HS-5 (cell line): ENCODE measurements around the gene GDF7.

Experiments
- DNase-seq: peaks from one replicate; pipeline ENCODE4 v3.0.0-alpha.2; 2012; ENCODE audit warnings: low read depth

Gene GDF7

DNA sequence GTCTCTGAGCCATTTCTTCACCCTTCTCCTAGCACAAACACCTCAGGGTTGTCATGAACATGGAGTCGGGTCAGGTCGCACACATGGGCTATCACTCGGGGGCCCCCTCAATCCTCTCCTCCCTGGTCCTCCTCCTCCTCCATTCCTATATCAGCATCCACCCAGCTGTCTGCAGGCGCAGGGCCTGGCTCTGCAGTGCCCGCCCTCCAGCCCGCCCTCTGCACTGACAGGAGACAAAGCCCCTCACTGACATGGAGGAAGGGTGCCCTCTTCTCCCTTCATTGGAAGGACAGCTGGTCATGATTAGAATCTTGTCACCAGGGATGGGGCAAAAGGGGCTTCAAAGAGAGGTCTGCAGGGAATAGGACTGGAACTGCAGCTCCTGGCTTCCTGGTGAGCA, 37.8 kb upstream of the GDF7 start:
- no peak for DNase-seq

DNA sequence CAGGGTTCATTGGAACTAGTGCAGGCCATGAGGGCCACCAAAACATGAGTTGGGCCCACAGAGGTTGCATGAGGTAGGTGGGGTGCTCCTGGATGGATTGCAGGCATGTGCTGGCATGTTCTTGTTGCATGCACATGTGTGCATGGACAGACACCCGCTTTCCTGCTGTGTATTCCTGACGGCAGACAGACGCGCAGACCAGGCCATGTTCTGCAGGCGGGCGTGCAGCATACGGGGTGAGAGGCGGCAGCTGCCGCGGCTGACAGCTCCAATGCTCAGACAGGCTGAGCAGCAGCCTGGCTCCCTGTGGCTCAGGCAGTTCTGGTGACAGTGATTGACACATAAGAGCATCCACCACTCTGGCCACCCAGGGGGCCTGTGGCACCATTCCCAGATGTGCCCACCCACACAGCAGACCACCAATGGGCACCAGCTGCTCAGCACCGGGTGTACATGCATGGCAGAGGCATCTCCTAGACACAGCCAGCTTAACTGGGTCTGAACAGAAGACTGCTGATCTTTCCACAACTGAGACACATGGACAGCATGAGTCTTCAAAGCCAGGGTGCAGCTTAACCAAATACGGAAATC, 37.3 kb upstream of the GDF7 start:
- DNase-seq: no peak

DNA sequence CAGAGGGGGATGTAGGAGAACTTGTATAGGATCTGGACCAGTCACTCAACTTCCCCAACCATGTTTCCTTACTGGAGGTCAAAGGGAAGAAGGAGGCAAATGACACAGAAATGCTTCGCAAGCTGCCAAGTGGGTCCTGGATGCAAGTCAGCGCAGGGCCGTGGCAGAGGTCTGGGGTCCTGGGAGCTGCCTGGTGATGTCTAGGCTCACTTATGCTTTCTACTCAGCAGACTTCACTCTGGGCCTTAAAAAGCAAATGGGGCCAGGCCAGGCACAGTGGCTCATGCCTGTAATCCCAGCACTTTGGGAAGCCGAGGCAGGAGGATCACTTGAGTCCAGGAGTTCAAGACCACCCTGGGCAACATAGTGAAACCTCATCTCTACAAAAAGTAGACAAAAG, 36.0 kb upstream of the GDF7 start:
- no peak for DNase-seq

DNA sequence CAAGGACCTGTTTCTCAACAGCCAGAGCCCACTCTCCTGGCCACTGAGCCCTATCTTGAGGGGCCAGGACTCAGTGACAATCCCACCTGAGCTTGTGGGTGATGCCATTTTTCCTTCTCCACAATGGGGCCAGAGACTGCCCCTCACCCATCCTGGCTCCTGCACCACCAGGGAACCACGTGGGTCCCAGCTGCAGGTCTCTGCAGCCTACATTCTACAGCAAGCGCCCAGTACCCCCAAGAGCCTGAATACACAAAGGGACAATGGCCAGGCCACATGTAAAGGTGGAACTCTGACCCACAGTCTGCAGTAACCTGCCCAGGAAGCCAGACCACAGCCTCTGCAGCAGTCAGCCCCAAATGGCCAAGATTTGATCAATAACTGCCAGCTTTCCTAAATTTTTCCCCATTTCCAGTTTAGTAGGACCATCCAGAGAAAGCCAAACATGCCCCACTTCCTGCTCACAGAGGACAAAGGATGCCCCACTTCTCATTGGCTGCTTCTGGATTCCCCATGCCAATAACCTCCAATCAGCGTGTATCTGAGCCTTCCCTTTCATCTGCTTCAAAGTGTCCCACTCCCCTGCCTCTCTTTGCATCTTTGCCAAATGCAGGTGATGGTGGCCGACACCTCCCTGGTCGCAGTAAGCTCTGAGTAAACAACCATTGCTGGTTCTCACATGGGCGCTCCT, 35.2 kb upstream of the GDF7 start:
- no peak for DNase-seq

DNA sequence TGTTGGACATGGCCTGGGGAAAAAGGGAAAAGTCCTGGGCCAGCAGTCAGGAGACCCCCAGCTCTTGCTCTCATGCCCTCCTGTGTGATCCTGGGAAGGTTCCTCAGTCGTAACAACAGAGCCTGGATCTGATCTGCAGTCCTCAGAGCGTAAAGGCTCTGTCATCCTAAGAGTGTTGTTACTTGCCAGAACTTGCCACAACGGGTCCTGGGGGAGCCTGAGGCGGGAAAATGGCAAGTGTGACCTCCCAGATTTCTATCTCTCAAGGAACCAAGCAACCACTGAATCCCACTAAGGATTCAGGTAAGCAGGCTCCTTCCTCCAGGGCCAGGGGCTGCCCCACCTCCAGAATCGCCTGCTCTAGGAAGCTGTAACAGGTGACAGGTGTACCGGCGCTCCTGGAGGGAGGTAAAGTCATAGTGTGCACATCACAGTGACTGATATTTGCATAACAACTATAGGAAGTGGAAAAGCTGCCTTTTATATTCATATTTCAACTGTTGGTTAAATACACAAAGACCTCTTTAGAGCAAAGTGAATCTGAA, 34.4 kb upstream of the GDF7 start:
- no peak for DNase-seq

DNA sequence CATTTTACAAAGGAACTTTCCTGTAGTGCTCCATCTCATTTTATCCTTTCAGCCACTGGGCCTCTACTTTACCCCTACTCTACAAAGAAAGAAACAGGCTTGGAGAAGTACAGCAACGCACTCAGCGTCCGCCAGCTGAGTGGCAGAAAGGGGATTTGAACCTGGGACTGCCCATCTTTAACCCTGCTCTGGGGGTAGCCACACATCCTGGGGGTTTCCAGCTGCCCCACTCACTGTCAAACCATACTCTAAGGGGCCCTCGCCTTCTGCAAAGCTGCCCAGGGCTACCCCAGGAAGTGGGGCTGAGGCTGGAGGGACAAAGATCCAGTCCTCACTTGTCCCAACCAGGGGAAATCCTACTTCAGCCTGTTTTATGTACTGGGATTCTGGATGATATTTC, 33.9 kb upstream of the GDF7 start:
- DNase-seq: no peak

DNA sequence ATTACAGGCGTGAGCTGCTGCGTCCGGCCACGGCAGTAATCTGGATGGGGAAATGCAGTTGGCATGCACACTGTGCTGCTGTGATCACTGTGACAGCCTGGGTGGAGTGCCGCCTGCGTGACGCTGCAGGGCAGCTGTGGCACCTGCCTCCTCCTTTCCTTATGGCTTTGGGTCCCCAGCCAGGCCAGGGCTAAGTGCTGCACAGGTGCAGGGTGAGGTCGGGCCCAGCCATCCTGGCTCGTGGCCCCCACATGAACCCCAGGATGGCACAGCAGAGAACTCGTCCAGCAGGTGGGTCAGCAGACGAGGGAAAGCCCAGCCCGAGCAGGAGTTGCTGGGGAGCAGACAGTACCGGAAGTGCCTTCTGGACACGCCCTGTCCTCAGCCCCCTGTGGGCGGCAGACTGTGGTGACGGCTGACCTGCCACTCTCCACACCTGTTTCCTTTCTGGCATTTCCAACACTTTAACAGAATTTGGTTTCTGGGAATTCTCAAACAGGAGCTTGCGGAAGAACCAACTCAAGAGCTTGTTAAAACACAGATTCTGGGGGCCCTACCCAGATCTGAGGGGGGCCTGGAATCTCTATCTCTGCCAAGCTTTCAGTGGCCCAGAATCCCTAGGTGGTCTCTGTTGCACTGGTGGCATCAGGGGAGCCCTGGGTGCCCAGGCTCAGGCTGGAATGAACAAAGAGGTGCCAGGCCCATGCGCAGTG, 33.0 kb upstream of the GDF7 start:
- DNase-seq: no peak

DNA sequence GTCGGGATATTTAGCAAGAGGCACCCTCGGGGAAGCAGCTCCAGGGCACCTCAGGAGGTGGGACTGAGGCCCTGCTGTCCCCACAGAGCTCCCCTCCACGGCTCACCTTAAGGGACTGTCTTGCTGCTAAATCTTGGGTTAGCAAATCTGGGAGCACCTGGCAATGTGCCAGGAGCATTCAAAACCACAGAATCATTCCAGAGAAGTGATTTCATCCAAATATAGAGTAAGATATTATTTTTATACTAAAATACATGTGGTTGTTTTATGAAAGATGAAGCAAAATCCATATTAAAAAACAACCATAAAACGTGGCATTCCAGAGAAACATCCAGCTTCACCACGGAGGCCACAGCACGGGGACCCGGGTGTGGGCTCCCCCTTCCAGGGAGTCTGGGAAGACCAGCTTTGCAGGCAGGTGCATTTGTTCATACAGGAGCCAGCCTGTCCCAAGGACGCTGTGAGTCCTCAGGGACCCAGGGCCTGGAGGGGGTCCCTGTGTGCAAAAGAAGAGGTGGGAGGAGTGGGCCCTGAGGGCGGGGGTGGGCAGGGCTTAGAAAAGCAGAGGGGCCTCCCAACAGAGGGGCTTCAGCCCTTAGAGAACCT, 32.3 kb upstream of the GDF7 start:
- DNase-seq: peak; percentile 45

DNA sequence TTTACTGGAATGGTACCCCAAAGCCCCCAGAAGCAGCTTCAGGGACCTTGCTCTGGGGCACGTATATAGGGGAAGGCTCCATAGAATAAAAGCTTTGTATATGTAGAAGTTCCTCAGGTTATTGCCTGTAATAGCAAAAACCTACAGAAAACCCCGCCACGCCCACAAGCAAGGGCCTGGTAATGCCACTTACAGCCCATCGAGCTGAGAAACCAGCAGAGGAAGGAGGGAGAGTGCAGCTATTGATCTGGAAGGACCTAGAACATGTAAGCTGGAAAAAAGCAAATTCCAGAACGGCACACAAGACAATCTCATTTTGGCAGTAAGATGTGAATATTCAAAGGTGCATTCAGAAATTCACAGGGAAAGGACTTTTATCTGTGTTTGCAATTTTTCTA, 31.8 kb upstream of the GDF7 start:
- no peak for DNase-seq

DNA sequence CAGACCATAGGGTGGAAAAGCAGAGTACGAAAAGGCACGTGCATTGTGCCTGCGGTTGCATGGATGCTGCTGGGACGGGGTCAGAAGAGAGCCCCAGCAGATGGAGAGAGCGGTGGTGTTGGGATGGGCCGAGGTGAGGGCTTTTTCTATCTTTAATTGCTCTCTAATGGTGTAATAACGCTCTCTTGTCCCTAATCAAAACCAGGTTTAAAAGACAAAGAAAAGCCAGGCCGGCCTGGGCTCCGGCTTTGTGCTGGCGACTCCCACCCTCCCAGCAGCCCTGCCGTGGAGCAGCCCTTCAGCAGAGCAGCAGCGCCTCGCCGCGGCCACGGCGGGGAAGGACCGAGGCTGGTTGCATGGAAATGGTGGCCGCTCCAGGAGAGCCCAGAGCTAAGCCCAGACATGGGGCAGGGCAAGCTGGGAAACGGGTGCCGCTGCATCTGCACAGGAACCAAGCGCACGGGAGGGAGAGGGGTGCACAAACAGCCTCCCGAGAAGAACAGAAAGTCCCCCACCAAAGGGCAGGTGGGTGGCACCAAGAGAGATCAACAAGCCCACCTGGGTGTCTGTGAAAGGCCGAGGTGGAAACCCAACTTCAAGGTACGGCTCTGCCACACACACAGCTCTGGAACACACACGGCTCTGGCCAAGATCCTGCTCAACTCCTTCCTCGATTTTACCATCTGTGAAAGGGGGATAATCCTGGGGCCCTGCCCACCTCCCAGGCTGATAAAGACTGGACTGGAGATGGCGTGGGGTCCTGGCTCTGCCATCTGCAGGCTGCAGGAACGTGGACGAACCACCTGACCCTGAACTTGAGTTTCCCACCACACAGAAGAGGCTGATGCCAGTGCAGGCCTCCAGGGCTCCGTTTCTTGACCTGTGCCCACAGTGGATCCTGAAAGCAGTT, 31.0 kb upstream of the GDF7 start:
- no peak for DNase-seq

DNA sequence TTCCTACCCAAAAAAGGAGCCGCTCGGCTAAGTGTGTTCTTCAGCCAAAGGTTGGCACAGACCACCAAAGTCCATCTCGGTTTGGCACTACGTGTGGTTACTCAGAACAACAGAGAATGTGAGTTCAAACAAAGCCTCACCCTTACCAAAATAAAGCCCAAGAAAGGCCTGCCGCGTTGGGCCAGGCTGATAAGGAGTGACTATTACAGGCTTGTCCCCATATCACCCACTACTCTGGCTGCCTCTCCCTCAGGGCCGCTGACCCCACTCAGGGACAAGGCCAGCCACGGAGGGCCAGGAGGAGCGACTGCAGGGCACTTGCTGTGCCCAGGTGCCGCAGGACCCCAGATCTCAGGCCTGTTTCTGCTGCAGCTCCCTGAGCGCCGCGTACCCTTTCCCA, 29.8 kb upstream of the GDF7 start:
- no peak for DNase-seq

DNA sequence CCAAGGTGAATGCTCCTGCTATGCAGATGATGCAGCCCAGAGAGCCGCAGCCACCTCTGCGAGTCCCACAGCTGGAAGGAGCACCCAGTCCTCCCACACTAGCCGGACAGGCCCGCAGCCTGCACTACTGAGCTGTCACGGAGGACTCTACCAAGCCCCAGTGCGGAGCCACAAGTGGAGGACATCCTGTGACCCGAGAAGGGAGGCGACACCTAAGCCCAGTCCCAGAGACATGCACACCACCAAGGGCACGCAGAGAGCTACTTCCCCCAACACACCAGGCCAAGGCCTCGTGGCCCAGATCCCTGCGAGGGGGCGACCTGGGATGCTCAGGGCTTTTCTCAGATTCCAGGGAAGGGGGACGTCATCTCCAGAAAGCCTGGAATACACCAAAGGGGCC, 28.9 kb upstream of the GDF7 start:
- DNase-seq: no peak

DNA sequence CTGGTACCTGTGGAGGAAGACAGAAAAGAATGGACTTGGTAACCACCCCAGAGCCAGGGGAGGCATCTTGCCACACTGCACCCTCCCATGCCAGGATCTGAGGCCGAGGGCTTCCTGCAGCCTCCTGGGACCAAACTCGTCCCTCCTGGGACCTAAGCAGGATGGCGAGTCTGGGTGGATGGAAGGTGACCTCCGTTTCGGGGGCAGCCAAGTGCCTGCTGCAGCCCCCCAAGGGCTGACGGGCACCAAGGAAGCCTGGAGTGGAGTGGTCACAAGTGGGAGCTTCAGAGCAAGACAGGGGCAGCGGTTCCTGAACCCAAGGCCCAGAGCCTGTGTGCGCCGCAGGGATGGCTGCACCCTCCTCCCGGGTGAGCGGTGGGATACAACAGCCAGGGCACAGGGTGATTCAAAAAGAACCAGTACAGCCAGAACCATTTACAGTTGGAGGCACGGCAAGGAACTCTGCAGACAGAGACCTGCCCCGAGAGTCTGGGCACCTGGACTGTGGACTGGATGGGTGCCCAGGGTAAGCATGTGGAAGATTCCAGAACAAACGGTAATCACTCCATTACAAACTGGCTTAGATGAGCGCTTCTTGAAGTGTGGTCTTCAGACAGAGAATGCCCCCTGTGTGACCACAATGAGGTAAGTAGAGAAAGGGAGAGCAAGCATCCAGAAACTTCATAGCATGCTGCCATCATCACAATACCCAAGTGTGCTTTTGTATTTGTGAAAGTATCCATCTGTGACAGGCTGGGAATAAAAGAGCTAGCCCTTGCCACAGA, 28.1 kb upstream of the GDF7 start:
- DNase-seq: no peak

DNA sequence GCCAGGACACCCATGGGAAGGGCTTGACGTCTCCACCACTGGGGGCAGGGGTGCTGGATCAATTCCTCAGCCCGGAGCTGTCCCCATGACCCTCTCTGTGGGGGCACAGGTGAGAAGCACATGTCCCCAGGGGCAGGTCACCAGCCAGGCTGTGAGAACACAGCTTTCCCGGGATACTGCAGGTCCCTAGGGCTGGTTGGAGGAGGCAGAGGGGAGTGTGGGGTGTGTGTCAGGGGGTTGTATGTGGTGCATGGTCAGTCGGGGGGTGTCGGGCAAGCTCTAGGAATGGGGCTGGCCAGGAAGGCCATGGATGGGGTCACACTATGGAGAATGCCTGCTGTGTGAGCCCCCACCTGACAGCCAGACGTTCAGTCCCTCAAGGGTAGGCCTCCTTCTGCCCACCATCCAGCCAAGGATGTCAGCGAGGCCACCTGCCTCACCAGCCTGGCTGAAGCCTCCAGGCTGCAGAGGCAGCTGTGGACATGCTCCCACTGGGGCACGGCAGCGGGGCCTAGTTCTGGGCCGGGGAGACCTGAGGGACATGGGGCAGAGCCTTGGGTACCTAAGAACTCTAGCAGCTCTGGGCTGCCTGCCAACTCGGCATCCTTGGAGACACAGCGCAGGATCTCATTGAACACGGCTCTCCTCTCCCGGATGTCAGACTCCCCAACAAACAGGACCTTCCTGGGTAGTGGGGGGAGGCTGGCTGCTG, 26.4 kb upstream of the GDF7 start:
- no peak for DNase-seq

DNA sequence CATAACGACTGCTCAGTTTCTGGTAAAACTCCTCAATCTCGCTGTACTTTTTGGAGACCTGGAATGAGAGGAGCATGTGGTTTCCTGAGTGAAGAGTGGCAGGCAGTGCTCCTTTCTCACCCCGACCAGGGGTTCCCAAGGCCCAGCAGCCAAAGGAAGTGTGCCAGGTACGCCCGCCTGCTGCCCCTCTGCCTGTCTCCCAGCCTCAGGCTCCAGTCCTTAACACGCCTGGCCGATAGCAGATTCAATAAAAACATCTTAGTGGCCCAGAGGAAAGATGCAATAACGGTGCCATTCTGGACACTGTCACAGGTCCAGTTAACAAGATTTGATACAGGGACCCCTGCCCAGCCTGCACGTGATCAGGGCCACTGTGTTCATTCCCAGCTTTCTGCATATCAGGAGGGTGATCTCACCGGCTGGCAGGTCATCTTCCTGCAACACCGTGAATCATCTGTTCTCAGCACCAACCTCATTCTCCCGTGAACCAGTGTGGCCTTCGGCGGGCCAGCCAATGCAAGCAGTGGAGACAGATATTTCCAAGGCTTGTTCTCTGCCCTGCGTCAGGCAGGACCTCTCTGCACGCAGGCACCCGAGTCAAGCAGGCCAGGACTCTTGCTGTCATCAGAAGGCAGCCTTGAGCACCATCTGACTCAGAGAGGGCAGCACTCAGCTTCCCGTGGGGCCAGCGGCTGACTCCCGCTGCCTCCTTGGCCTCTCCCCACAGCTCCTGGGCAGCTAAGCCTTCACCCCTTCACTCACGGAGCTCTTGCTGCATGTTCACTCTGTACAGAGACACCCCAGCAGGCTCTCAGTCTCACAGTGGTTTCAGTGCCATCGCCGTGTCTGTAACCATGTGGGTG, 25.6 kb upstream of the GDF7 start:
- no peak for DNase-seq

DNA sequence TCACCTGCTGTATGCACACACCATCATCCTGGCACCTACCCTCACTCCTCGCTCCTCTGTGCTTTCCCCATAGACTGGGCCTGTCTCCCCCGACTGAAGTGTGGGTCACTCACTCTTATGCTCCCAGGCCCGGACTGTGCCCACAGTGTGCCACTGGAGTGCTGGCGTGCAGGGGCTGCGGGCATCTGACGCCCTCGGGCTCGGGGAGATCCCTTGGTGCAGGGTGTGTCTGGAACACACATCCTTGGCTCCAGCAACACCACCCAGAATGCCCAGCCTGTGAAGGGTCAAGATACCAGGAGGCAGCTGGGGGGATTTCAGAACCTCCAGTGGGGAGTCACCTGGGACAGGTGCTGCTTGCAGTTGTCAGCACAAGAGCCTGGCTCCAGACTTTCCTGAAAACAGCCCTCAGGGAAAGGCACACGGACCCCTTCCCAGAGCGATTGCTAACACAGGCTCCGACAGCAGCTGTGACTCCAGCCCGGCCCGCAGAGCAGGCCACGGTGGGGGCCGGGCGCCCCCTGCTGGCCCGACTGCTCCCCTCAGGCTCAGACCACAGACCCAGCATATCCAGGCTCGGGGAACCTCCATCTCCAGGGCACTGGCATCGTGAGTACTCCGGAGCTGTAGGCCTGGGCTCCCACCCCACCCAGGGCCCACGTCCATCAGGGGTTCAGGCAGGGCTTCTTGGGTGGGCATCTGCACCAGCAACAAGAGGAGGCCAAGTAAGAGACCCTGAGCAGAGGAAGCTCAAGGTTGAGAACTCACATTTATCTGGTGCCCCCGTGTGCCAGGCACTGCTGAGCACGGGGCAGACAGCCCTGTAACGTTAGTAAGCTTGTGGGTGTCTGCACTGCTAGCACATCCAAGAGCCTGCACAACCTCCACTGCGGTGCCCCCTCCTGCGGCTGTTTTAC, 24.6 kb upstream of the GDF7 start:
- no peak for DNase-seq

DNA sequence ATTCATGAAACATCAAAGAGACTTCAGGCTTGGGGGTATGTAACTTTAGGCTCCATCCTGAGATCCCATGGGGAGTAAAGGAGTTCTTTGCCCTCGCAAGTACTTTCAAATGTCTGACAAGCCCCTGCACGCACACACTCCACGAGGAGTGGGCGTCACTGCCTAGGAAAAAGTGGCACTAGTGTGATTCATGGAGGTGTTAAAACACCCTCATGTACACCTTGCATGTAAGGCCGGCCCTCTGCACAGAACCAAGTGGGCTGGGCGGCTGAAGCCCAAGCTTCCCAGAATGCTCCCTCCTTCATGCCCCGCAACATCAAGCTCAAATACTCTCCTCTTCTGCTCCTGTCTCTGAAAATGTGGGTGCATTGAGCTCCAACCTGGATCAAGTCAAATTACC, 23.9 kb upstream of the GDF7 start:
- DNase-seq: no peak

DNA sequence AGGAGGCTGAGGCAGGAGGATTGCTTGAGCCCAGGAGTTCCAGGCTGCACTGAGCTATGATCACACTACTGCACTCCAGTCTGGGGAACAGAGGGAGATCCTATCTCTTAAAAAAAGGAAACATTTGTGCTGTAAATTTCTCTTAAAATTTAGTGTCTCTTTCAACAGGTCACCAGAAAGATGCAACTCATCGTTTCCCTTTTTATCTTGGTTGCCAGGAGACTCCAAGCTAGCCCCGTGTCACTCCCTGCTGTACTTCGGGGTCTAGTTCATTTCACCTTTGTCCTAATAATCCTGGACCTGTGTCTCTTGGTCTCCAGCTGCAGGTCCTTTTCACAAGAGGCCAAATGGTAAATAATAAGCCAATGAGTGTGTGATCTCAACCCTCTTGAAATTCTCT, 23.1 kb upstream of the GDF7 start:
- no peak for DNase-seq
